GM15510 (cell line): ENCODE measurements around the gene GNAO1.

Experiments used
- POLR2A ChIP-seq: IDR thresholded peaks from 3 replicates; pipeline ENCODE4 v1.6.1; 2011; ENCODE audit warnings: borderline replicate concordance; ENCODE audit not compliant: insufficient read length; ENCODE audit errors: extremely low read depth

The GNAO1 gene

GRCh38 chr16:56387396-56387795 lies 196.1 kb downstream of the GNAO1 start:
- TF ChIP-seq POLR2A, result no peak

- no peak for TF ChIP-seq POLR2A
Observed at GRCh38 chr16:56388209-56388608, 196.9 kb downstream of the GNAO1 start.

GRCh38 chr16:56389554-56389953 lies 198.3 kb downstream of the GNAO1 start:
- TF ChIP-seq POLR2A, result no peak

- no peak for TF ChIP-seq POLR2A
Observed at GRCh38 chr16:56399047-56399446, 207.8 kb downstream of the GNAO1 start.

GRCh38 chr16:56399486-56399885 lies 208.2 kb downstream of the GNAO1 start:
- TF ChIP-seq POLR2A, result no peak

GRCh38 chr16:56400458-56400857 lies 209.2 kb downstream of the GNAO1 start:
- TF ChIP-seq POLR2A, result no peak

- TF ChIP-seq POLR2A, result no peak
Observed at GRCh38 chr16:56401482-56401881, 210.2 kb downstream of the GNAO1 start.

GRCh38 chr16:56405977-56406672 lies 214.8 kb downstream of the GNAO1 start:
- TF ChIP-seq POLR2A, result no peak
